ENCODE results near the gene ZNF280A.

The ZNF280A gene, protein sequence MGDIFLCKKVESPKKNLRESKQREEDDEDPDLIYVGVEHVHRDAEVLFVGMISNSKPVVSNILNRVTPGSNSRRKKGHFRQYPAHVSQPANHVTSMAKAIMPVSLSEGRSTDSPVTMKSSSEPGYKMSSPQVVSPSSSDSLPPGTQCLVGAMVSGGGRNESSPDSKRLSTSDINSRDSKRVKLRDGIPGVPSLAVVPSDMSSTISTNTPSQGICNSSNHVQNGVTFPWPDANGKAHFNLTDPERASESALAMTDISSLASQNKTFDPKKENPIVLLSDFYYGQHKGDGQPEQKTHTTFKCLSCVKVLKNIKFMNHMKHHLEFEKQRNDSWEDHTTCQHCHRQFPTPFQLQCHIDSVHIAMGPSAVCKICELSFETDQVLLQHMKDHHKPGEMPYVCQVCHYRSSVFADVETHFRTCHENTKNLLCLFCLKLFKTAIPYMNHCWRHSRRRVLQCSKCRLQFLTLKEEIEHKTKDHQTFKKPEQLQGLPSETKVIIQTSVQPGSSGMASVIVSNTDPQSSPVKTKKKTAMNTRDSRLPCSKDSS

GRCh38 chr22:22520020-22520656 is at the start of gene ZNF280A:
ZNF280A (minus strand) TSS chr22:22520270; CDS start chr22:22515630, 4,640 bp downstream.
- DNase-seq (ENCODE audit: low read depth) = no peak

GRCh38 chr22:22569218-22569617 is 49.1 kb upstream of the ZNF280A start:
- no peak for DNase-seq (ENCODE audit: low read depth)

DNA sequence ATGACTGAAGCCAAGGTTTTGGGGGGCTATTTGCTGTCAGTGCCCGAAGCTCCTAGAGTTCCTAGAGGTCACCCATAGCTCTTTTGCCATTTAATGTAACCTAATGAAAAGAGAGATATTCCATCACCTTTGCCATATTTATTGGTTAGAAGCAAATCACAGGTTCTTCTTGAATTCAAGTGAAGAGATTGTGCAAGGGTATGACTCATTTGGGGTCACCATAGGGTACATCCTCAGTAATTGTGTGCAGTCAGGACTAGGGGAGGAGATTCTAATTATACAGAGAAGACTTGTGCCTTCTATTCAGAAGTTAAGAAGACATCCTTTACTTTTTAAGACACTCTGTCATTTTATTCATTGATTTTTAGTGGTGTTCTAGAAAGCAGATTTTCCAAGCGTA is 45.9 kb upstream of the ZNF280A start:
- peak; percentile 13 for DNase-seq (ENCODE audit: low read depth)

DNA sequence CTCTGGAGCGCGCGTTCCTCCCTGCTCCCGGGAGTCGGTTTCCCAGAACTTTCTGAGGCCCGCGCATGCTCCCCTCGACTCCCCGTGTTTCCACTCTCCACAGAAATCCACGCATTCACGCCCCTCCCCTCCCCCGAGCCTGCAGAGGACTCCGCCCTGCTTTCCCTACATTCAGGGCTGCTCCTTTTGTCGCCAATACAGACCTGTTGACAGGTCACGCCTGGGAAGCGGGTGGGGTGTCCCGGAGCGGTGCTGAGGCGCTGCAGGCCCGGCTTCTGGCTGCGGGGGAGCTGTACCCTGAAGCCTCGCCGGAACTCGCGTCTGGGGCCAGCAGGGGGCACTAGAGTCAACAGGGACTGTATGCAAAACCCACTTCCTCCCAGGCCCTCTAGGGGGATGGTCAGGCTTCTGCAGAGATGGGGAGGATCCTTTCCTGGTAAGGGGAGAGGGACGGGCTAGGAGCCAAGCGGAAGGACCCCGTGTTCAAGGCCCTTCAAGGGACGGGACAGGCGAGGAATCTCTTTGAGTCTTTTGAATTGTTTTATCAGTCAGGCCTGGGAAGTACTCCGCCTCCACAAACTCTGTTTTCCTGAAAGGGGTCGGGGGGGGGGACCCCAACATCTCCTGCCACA is 39.0 kb upstream of the ZNF280A start, which contains the start of gene PRAME:
PRAME (minus strand) TSS at position 294 of the 632 bp plus-strand sequence. CDS start 2,433 bp downstream, outside the sequence.
- peak; percentile 49 for DNase-seq (ENCODE audit: low read depth)

DNA sequence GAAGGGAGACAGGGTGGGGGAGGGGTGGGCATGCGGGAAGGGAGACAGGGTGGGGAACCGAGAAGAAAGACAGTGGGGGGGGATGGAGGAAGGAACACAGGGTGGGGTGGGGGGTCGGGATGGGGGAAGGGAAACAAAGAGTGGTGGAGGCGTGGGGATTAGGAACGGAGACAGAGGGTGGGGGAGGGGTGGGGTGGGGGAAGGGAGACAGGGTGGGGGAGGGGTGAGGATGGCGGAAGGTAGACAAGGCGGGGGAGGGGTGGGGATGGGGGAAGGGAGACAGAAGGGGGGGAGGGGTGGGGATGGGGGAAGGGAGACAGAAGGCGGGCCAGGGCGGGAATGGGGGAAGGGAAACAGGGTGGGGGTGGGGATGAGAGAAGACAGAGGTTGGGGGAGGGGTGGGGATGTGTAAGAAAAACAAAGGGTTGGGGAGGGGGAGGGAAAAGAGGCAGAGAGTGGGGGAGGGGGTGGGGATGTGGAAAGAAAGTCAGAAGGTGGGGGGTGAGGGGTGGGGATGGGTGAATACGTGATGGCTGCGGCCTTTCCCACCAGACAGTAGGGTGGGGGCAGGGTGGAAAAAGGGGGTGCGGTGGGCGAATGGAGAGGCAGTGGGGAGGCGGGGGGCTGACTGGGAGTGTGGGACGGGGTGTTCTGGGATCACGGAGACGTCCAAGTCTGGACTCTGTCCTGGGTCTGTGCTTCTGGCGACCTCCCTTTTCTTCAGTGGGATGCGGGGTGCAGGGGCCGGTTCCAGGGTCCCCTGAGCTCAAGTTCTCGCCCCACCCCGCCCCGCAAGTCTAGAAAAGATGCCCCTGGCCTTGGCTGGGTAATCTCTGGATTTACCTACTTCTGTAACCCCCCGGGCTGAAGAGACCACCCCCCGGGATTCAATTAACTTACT is 38.3 kb upstream of the ZNF280A start:
- no peak for DNase-seq (ENCODE audit: low read depth)

DNA sequence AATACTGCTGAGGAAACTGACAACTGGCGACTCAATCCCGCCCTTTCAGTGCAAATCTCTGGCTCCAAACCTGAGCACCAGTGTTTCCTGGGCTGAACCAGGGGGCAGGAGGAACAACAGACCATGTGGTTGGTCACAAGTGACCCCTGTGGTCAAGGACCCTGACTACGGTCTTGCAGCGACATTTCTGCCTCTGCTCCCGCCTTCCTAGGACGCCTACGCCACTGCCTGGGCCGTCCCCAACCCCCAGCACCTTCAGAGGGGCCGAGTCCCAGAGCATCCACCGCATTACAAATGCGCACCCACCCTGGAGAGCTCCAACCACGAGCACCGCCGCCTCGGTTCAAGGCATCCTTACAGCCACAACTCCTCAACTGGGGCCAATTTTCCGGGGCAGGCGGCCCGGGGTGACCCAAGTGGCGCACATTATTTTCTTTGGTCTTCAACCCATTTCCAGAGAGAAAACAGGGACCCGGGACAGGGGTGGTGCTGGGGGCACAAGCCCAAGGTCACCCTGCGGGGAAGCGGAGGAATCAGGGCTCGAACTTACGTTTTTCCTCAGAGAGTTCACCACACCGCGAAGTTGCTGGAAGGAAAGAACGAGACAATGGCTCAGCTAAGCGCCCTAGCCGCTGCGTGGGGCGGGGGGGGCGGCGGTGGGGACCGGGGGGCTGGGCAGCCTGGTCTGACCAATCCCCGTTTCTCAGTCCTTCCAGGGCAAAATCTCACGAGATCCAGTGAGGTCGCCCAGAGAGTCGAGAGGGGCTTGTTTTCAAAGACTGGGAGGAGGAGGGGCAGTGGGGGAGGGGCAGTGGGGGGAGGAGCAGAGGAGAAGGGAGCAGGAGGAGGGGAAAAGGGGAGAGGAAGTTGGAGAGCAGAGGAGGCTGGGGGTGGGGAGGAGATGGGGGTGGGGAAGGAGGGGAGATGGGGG is 37.2 kb upstream of the ZNF280A start:
- no peak for DNase-seq (ENCODE audit: low read depth)

- DNase-seq (ENCODE audit: low read depth) = no peak
Measured at GRCh38 chr22:22556578-22556977, 36.5 kb upstream of the ZNF280A start.

GRCh38 chr22:22555596-22555995 is 35.5 kb upstream of the ZNF280A start:
- DNase-seq (ENCODE audit: low read depth) = no peak

- DNase-seq (ENCODE audit: low read depth) = no peak
Measured at GRCh38 chr22:22554587-22555284, 34.7 kb upstream of the ZNF280A start.

DNA sequence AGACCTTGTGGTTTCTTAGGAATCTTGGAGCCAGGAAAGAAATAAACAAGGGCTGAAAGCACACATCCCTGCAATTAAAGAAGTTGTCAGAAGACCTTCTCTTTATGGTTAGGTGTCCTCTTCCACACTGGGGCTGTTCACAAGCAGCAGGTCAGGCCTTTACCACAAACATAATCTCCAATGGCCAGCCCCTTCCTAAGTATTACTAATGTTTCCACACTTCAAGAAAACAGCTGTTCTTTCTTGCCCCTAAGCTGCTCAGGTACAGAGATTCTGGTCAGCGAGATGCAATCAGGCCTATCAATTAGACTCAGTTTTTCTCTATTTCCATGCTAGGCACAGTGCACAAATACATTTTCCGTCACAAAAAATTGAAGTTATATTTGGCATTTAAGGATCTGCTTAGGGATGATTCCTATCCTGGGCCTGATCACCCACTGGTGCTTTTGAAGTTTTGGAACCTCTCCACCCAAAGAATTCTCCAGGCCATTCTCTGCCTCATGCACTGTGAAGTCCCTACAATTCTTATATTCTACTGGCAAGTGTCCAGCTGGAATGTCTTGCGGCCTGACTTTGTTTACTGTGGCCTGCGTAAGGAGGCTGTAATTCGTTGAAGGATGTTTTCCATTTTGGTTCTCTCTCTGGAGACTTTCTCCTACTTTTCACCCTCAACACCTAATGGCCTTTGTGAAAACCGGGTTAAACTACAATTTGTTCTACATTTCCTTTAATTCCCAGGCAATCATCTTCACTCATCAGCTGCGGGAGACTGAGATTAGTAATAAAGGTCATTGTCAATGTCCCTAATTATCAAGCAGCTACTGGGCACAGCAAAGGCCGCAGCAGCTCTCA is 33.9 kb upstream of the ZNF280A start:
- no peak for DNase-seq (ENCODE audit: low read depth)

DNA sequence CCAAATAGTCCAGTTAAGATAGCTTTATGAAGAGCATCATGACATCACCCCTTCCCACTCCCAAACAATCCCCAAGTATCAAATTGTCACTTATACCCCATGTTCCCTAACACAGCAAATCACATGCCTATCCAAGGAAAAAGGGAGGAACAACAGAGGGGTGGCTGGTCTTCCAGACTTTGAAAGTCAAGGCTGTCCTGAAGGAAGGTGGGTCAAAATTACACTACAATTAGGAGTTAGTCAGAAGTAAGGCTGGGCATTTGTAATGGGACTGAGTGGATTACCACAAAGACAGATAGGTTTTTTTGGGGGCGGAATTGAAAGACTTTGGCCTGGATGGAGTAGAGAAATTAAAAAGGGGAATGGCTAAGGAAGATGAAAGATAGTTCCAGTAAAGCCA is 33.1 kb upstream of the ZNF280A start:
- no peak for DNase-seq (ENCODE audit: low read depth)

DNA sequence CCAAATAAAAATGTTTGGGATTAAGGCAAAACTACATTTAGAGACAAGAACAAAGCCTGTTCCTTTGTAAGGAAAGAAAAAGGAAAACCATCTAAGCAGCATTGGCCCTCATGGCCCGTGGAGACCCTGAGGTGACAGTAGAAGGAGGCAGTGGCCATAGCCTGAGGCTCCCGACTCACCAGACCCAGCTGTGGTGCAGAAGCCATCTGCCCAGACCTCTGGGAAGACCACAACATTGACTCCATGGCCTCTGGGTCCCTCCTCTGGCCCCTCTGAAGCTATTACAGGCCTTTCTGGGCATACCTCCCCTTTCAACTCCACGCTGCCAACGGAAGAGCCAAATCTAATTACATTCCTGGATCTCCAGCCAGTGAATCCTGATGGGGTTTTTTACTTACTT is 32.6 kb upstream of the ZNF280A start:
- DNase-seq (ENCODE audit: low read depth) = no peak

- no peak for DNase-seq (ENCODE audit: low read depth)
Measured at GRCh38 chr22:22550789-22551434, 30.8 kb upstream of the ZNF280A start.

DNA sequence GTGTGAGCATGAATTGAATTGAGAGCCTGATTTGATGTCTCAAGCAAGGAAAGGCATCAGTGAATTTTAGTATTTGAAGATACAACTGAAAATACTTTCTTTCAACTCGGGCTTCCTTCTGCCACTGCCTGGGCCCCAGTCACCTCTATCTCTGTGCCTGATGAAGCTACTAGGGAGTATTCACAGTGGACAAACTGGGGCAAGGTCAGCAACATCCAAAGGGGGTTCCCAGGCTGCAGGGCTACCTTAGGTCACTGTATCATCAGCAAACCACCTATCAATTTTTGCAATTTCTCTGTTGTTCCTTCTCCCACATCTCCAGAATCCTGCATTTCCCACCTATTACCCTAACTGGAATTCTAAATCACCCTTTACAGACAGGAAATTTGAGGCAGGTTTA is 28.8 kb upstream of the ZNF280A start:
- no peak for DNase-seq (ENCODE audit: low read depth)

DNA sequence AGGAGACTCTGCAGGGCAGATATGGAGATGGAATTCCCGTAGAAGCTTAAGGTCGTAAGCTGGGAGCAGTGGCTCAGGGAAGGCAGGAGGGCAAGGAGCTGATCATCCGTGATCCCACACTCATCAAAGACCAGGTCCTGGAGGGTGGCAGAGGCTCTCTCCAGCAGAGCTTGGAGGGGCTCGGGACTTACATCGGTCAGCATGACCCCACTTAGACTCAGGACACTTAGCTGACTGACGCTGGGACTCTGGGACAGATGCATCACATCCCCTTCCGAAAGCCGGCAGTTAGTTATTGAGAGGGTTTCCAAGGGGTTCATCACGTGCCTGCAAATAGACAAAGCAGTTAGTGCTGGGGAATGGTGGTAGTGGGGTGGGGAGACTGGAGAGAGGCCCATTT is 28.2 kb upstream of the ZNF280A start:
- DNase-seq (ENCODE audit: low read depth) = no peak

GRCh38 chr22:22547692-22548300 is 27.7 kb upstream of the ZNF280A start:
- DNase-seq (ENCODE audit: low read depth) = no peak

GRCh38 chr22:22547226-22547625 is 27.2 kb upstream of the ZNF280A start:
- no peak for DNase-seq (ENCODE audit: low read depth)

GRCh38 chr22:22546490-22546889 is 26.4 kb upstream of the ZNF280A start:
- no peak for DNase-seq (ENCODE audit: low read depth)
